HEK293 (cell line): ENCODE data around the gene CYCS.

ENCODE experiments used
- CTCF ChIP-seq: fragments of 450-650 bp; formaldehyde crosslinking; IDR thresholded peaks from 2 replicates; pipeline ENCODE4 v1.5.1; 2016; ENCODE audit warnings: missing biosample characterization, missing genetic modification characterization
- RBAK ChIP-seq: fragments of 450-650 bp; formaldehyde crosslinking; IDR thresholded peaks from 2 replicates; pipeline ENCODE4 v1.5.1; 2016; ENCODE audit warnings: missing biosample characterization, missing genetic modification characterization
- REST ChIP-seq: fragments of 450-650 bp; formaldehyde crosslinking; IDR thresholded peaks from 2 replicates; pipeline ENCODE4 v1.5.1; 2016; ENCODE audit warnings: missing biosample characterization, missing genetic modification characterization
- SCRT2 ChIP-seq: fragments of 450-650 bp; formaldehyde crosslinking; IDR thresholded peaks from 2 replicates; pipeline ENCODE4 v1.5.1; 2016; ENCODE audit warnings: missing biosample characterization, missing genetic modification characterization
- SP2 ChIP-seq: fragments of 450-650 bp; formaldehyde crosslinking; IDR thresholded peaks from 2 replicates; pipeline ENCODE4 v1.5.1; 2016; ENCODE audit warnings: missing biosample characterization, missing genetic modification characterization
- ZBTB44 ChIP-seq: fragments of 450-650 bp; IDR thresholded peaks from 2 replicates; pipeline ENCODE4 v1.5.1; 2018; ENCODE audit warnings: missing biosample characterization, mild to moderate bottlenecking, missing genetic modification characterization
- ZFP37 ChIP-seq: fragments of 450-650 bp; formaldehyde crosslinking; IDR thresholded peaks from 2 replicates; pipeline ENCODE4 v1.5.1; 2016; ENCODE audit warnings: missing biosample characterization, missing genetic modification characterization
- ZNF239 ChIP-seq: fragments of 450-650 bp; formaldehyde crosslinking; IDR thresholded peaks from 2 replicates; pipeline ENCODE4 v1.5.1; 2016; ENCODE audit warnings: missing biosample characterization, missing genetic modification characterization
- ZNF366 ChIP-seq: fragments of 450-650 bp; formaldehyde crosslinking; conservative IDR thresholded peaks from 2 replicates; pipeline ENCODE4 v1.5.1; 2016; ENCODE audit warnings: missing biosample characterization, missing genetic modification characterization
- ZNF514 ChIP-seq: fragments of 450-650 bp; formaldehyde crosslinking; IDR thresholded peaks from 2 replicates; pipeline ENCODE4 v1.5.1; 2016; ENCODE audit warnings: missing biosample characterization, missing genetic modification characterization
- ZNF529 ChIP-seq: fragments of 450-650 bp; formaldehyde crosslinking; IDR thresholded peaks from 2 replicates; pipeline ENCODE4 v1.5.1; 2017; ENCODE audit warnings: missing genetic modification characterization, missing biosample characterization; ENCODE audit not compliant: insufficient replicate concordance
- ZNF571 ChIP-seq: fragments of 450-650 bp; formaldehyde crosslinking; IDR thresholded peaks from 2 replicates; pipeline ENCODE4 v1.5.0; 2017; ENCODE audit warnings: missing biosample characterization, missing genetic modification characterization
- ZNF843 ChIP-seq: fragments of 450-650 bp; formaldehyde crosslinking; IDR thresholded peaks from 2 replicates; pipeline ENCODE4 v1.5.1; 2016; ENCODE audit warnings: missing biosample characterization, missing genetic modification characterization

- TF ChIP-seq ZNF571 (tag by site-specific recombination) = no peak
- no peak for TF ChIP-seq ZNF843 (tag by site-specific recombination)
- TF ChIP-seq CTCF (tag by site-specific recombination) = no peak
- no peak for TF ChIP-seq REST (tag by site-specific recombination)
- no peak for TF ChIP-seq SCRT2 (tag by site-specific recombination)
- no peak for TF ChIP-seq ZBTB44 (tag by site-specific recombination)
- TF ChIP-seq SP2 (tag by site-specific recombination) = no peak
- TF ChIP-seq ZFP37 (tag by site-specific recombination) = no peak
- TF ChIP-seq RBAK (tag by site-specific recombination) = no peak
- no peak for TF ChIP-seq ZNF239 (tag by site-specific recombination)
- no peak for TF ChIP-seq ZNF514 (tag by site-specific recombination)
- TF ChIP-seq ZNF366 (tag by site-specific recombination) = no peak
- TF ChIP-seq ZNF529 (tag by site-specific recombination) = no peak
Measured at GRCh38 chr7:25091176-25091575, 33.9 kb downstream of the CYCS start.
